Loucy (cell line): Measurements from ENCODE around the gene NEDD4.

Experiments used
- H2AFZ ChIP-seq: fragments of 200-600 bp; sonication (generic); 2 replicates; pipeline ENCODE4 v1.6.0; 2016; ENCODE audit warnings: antibody characterized with exemption, mild to moderate bottlenecking, low read length, moderate library complexity
- H3F3A ChIP-seq: fragments of 200-600 bp; 2 replicates; pipeline ENCODE4 v1.6.0; 2016; ENCODE audit warnings: antibody characterized with exemption, low read depth, mild to moderate bottlenecking
- H3K27me3 ChIP-seq: fragments of 200-600 bp; sonication (generic); 2 replicates; pipeline ENCODE4 v1.6.1; 2014; ENCODE audit warnings: low read length, mild to moderate bottlenecking; ENCODE audit not compliant: insufficient read depth, poor library complexity, severe bottlenecking
- H3K36me3 ChIP-seq: fragments of 200-600 bp; sonication (generic); 2 replicates; pipeline ENCODE4 v1.6.1; 2016; ENCODE audit warnings: low read length; ENCODE audit not compliant: insufficient read depth
- H3K4me1 ChIP-seq: fragments of 200-600 bp; sonication (generic); 2 replicates; pipeline ENCODE4 v1.5.1; 2014; ENCODE audit warnings: low read length, mild to moderate bottlenecking; ENCODE audit not compliant: insufficient read depth, poor library complexity, severe bottlenecking
- H3K4me2 ChIP-seq: fragments of 200-600 bp; sonication (generic); 2 replicates; pipeline ENCODE4 v1.6.0; 2014; ENCODE audit warnings: antibody characterized with exemption, low read length, low read depth, mild to moderate bottlenecking; ENCODE audit not compliant: poor library complexity, severe bottlenecking
- H3K4me3 ChIP-seq: fragments of 200-600 bp; sonication (generic); 2 replicates; pipeline ENCODE4 v1.5.1; 2014; ENCODE audit warnings: low read length, mild to moderate bottlenecking, mixed read lengths; ENCODE audit not compliant: poor library complexity, severe bottlenecking
- H3K79me2 ChIP-seq: fragments of 200-600 bp; sonication (generic); 2 replicates; pipeline ENCODE4 v1.6.1; 2014; ENCODE audit warnings: low read length; ENCODE audit not compliant: insufficient read depth
- H3K9ac ChIP-seq: fragments of 200-600 bp; sonication (generic); 2 replicates; pipeline ENCODE4 v1.6.0; 2014; ENCODE audit warnings: mild to moderate bottlenecking, low read depth, low read length, moderate library complexity; ENCODE audit not compliant: poor library complexity, severe bottlenecking
- H3K9me2 ChIP-seq: fragments of 200-600 bp; sonication (generic); replicated peaks from 2 replicates; pipeline ENCODE4 v1.6.1; 2016; ENCODE audit warnings: low read depth, low read length, mixed read lengths
- H3K9me3 ChIP-seq: fragments of 200-600 bp; sonication (generic); 2 replicates; pipeline ENCODE4 v1.6.1; 2014; ENCODE audit warnings: mild to moderate bottlenecking, antibody characterized with exemption, low read length, low read depth; ENCODE audit not compliant: insufficient read depth
- H4K20me1 ChIP-seq: fragments of 200-600 bp; sonication (generic); 2 replicates; pipeline ENCODE4 v1.6.0; 2014; ENCODE audit warnings: antibody characterized with exemption, low read length, mild to moderate bottlenecking; ENCODE audit not compliant: insufficient read depth, poor library complexity, severe bottlenecking
- CTCF ChIP-seq: fragments of 200-600 bp; sonication (generic); conservative IDR thresholded peaks from 2 replicates; pipeline ENCODE4 v1.5.1; 2014; ENCODE audit warnings: mild to moderate bottlenecking, antibody characterized with exemption, low read length
- EZH2phosphoT487 ChIP-seq: fragments of 200-600 bp; IDR thresholded peaks from 2 replicates; pipeline ENCODE4 v1.6.1; 2018; ENCODE audit warnings: antibody characterized with exemption, mild to moderate bottlenecking, moderate library complexity, borderline replicate concordance

NEDD4 gene

GRCh38 chr15:55827955-55828354, 165.5 kb downstream of the NEDD4 start:
- Histone ChIP-seq H3K79me2 (no peaks in the 10 kb centered on the region), H3K36me3 (no peaks in the 10 kb centered on the region), H3K4me3 (no peak overlapping the region), H3K9ac (no peak overlapping the region), H2AFZ (no peak overlapping the region), H3F3A (no peaks in the 10 kb centered on the region), H3K9me2 (no peaks in the 10 kb centered on the region), H3K4me2 (no peak overlapping the region), H3K9me3 (no peaks in the 10 kb centered on the region), H4K20me1 (no peaks in the 10 kb centered on the region), H3K27me3 (no peaks in the 10 kb centered on the region), H3K4me1 (peaks cover 13% of the 10 kb centered on the region)
- no peak for TF ChIP-seq CTCF
- TF ChIP-seq EZH2phosphoT487 = no peak

GRCh38 chr15:55827204-55827603, 166.2 kb downstream of the NEDD4 start:
- H3F3A ChIP-seq = no peaks in the 10 kb centered on the region
- peaks cover 13% of the 10 kb centered on the region for H3K4me1 ChIP-seq
- H3K4me3 ChIP-seq = no peak overlapping the region
- no peaks in the 10 kb centered on the region for H3K27me3 ChIP-seq
- no peak overlapping the region for H3K4me2 ChIP-seq
- no peaks in the 10 kb centered on the region for H3K79me2 ChIP-seq
- peak; percentile 24 for TF ChIP-seq CTCF
- TF ChIP-seq EZH2phosphoT487 = no peak
- H4K20me1 ChIP-seq = no peaks in the 10 kb centered on the region
- no peak overlapping the region for H3K9ac ChIP-seq
- H3K36me3 ChIP-seq = no peaks in the 10 kb centered on the region
- no peak overlapping the region for H2AFZ ChIP-seq
- no peaks in the 10 kb centered on the region for H3K9me2 ChIP-seq
- H3K9me3 ChIP-seq = no peaks in the 10 kb centered on the region

- H3K4me1 ChIP-seq = peaks cover 8% of the 10 kb centered on the region
- H3K9me2 ChIP-seq = no peaks in the 10 kb centered on the region
- TF ChIP-seq CTCF = no peak
- H2AFZ ChIP-seq = no peak overlapping the region
- H3K4me2 ChIP-seq = no peak overlapping the region
- no peak overlapping the region for H3K9ac ChIP-seq
- no peaks in the 10 kb centered on the region for H3F3A ChIP-seq
- H3K79me2 ChIP-seq = no peaks in the 10 kb centered on the region
- H3K36me3 ChIP-seq = no peaks in the 10 kb centered on the region
- H3K27me3 ChIP-seq = no peaks in the 10 kb centered on the region
- no peaks in the 10 kb centered on the region for H3K9me3 ChIP-seq
- H3K4me3 ChIP-seq = no peak overlapping the region
- H4K20me1 ChIP-seq = no peaks in the 10 kb centered on the region
These were observed 168.4 kb downstream of the NEDD4 start for GRCh38 chr15:55824857-55825613.
